ENCODE data around the gene RBM19. TPM values are rescaled to one million over a fixed set of nuclear protein-coding genes. Genes with fewer than 3 reads are reported as not detected.

RBM19 gene
- total RNA-seq, 4 donors from 2014 or later: 20.7 to 41.1 (median 23.4) TPM

- TF ChIP-seq POLR2A (IDR thresholded peaks at IDR 0.05): no peak
- no peak for TF ChIP-seq CTCF (IDR thresholded peaks at IDR 0.05)
- H3K4me3 ChIP-seq (ENCODE audit: low read depth, poor library complexity, severe bottlenecking): no peak overlapping the region
- 54 to 60% methylated on average over 10 of the region's 10 CpGs for WGBS, 2 donors
- intact Hi-C loops (cut with DNase I; ENCODE audit: low total_unique reads): no loop called here
- DNase-seq (ENCODE audit: low spot score in 2 of 2): no peak
Observed at GRCh38 chr12:113766879-113767878, 198.9 kb downstream of the RBM19 start.

All from lower leg skin (tissue), 4 donors.